ENCODE results near the gene FAAP20. TPM values are rescaled to one million over a fixed set of nuclear protein-coding genes. Genes with fewer than 3 reads are reported as not detected.
A peak's percentile ranks its signal among the peaks of the same experiment; 100 is the strongest.

Gene FAAP20
- total RNA-seq, 1 donor from 2014 or later, result 77.9 TPM

GRCh38 chr1:2229037-2229864 lies 34.7 kb upstream of the FAAP20 start:
- DNase-seq (ENCODE audit: low spot score, unreplicated experiment), result no peak
- no peaks in the 10 kb centered on the region for H3K9me3 Mint-ChIP-seq (ENCODE audit: low read depth)
- peak overlapping the region; percentile 94 for H3K4me3 Mint-ChIP-seq (ENCODE audit: low read depth)
- no peaks in the 10 kb centered on the region for H3K27me3 Mint-ChIP-seq
- H3K4me1 Mint-ChIP-seq (ENCODE audit: low read depth), result peaks cover 34% of the 10 kb centered on the region
- H3K27ac Mint-ChIP-seq, result peak overlapping the region; percentile 94
- no peak for TF ChIP-seq CTCF (IDR thresholded peaks at IDR 0.05; ENCODE audit: unreplicated experiment)
- no peaks in the 10 kb centered on the region for H3K36me3 Mint-ChIP-seq (ENCODE audit: insufficient read depth)

- Mint-ChIP-seq H3K36me3 (ENCODE audit: insufficient read depth) (no peaks in the 10 kb centered on the region), H3K4me3 (ENCODE audit: low read depth) (peak overlapping the region; percentile 94), H3K4me1 (ENCODE audit: low read depth) (peaks cover 33% of the 10 kb centered on the region), H3K27me3 (no peaks in the 10 kb centered on the region), H3K9me3 (ENCODE audit: low read depth) (no peaks in the 10 kb centered on the region), H3K27ac (peak overlapping the region; percentile 94)
- DNase-seq (ENCODE audit: low spot score, unreplicated experiment), result no peak
- TF ChIP-seq CTCF (IDR thresholded peaks at IDR 0.05; ENCODE audit: unreplicated experiment), result no peak
These were observed 34.1 kb upstream of the FAAP20 start for GRCh38 chr1:2228694-2229036.

GRCh38 chr1:2228157-2228594 lies 33.6 kb upstream of the FAAP20 start, which contains the start of gene SKI:
TSS of gene SKI (plus strand) at chr1:2228319. CDS start at chr1:2228767, 448 bp downstream.
- H3K27ac Mint-ChIP-seq, result peak within 1 kb of the TSS; percentile 94
- no peak for DNase-seq (ENCODE audit: low spot score, unreplicated experiment)
- no peaks in the 10 kb centered on the region for H3K36me3 Mint-ChIP-seq (ENCODE audit: insufficient read depth)
- peaks cover 28% of the 10 kb centered on the region for H3K4me1 Mint-ChIP-seq (ENCODE audit: low read depth)
- no peak for TF ChIP-seq CTCF (IDR thresholded peaks at IDR 0.05; ENCODE audit: unreplicated experiment)
- H3K4me3 Mint-ChIP-seq (ENCODE audit: low read depth), result peak within 1 kb of the TSS; percentile 94
- H3K9me3 Mint-ChIP-seq (ENCODE audit: low read depth), result no peaks in the 10 kb centered on the region
- H3K27me3 Mint-ChIP-seq, result no peaks in the 10 kb centered on the region

GRCh38 chr1:2227346-2228156 lies 33.0 kb upstream of the FAAP20 start:
- TF ChIP-seq CTCF (IDR thresholded peaks at IDR 0.05; ENCODE audit: unreplicated experiment), result no peak
- Mint-ChIP-seq H3K4me3 (ENCODE audit: low read depth) (peak overlapping the region; percentile 63), H3K9me3 (ENCODE audit: low read depth) (no peaks in the 10 kb centered on the region), H3K36me3 (ENCODE audit: insufficient read depth) (no peaks in the 10 kb centered on the region), H3K27me3 (no peaks in the 10 kb centered on the region), H3K4me1 (ENCODE audit: low read depth) (peaks cover 24% of the 10 kb centered on the region), H3K27ac (no peak overlapping the region)
- peak; percentile 97 for DNase-seq (ENCODE audit: low spot score, unreplicated experiment)
